CD14-positive monocyte (primary cell): ENCODE results near the gene UST. TPM values are rescaled to one million over a fixed set of nuclear protein-coding genes. Genes with fewer than 3 reads are reported as not detected.

Source experiments
- DNase-seq, 3 donors: peaks; one replicate each; pipeline ENCODE4 v3.0.0-alpha.2; 2011 to 2022
- H2AFZ ChIP-seq: 2 replicates; pipeline ENCODE4 v1.6.0; 2012; ENCODE audit warnings: mild to moderate bottlenecking, low read depth, low read length, inconsistent platforms; ENCODE audit not compliant: insufficient read depth, poor library complexity, severe bottlenecking
- H3K27ac ChIP-seq, 2 donors: 1 replicate in 1 of 2; 2 replicates in 1 of 2; pipeline ENCODE4 v1.5.1; 2012 to 2013; ENCODE audit warnings: low read length in 2 of 2, control low read depth in 1 of 2, inconsistent platforms in 1 of 2, low read depth in 1 of 2, mild to moderate bottlenecking in 1 of 2
- H3K27me3 ChIP-seq, 2 donors: one replicate each; pipeline versions ENCODE4 v1.6.0 to v1.6.1; 2011 to 2013; ENCODE audit warnings: low read length in 2 of 2; ENCODE audit not compliant: control insufficient read depth in 2 of 2, insufficient read depth in 2 of 2
- H3K36me3 ChIP-seq, 2 donors: replicated peaks in 1 of 2; 1 replicate in 1 of 2; 2 replicates in 1 of 2; pipeline versions ENCODE4 v1.5.1 to v1.6.1; 2012 to 2013; ENCODE audit warnings: low read length in 2 of 2, control low read depth in 1 of 2, inconsistent platforms in 1 of 2, mild to moderate bottlenecking in 1 of 2; ENCODE audit not compliant: insufficient read depth in 2 of 2, control insufficient read depth in 1 of 2
- H3K4me1 ChIP-seq, 2 donors: 1 replicate in 1 of 2; 2 replicates in 1 of 2; pipeline versions ENCODE4 v1.5.1 to v1.6.1; 2012 to 2013; ENCODE audit warnings: low read length in 2 of 2, control low read depth in 1 of 2, inconsistent platforms in 1 of 2, mild to moderate bottlenecking in 1 of 2, moderate library complexity in 1 of 2; ENCODE audit not compliant: insufficient read depth in 2 of 2, control insufficient read depth in 1 of 2
- H3K4me2 ChIP-seq: replicated peaks from 2 replicates; pipeline ENCODE3; 2012; ENCODE audit warnings: low read length, moderate library complexity, mild to moderate bottlenecking; ENCODE audit not compliant: poor library complexity, severe bottlenecking; ENCODE audit errors: extremely low read depth
- H3K4me3 ChIP-seq, 3 experiments: fragments of 200-600 bp in 1 of 3; sonication (generic) in 1 of 3; replicated peaks in 1 of 3; 1 replicate in 2 of 3; 2 replicates in 1 of 3; pipeline ENCODE4 v1.5.1; 2011 to 2013; ENCODE audit warnings: low read length in 3 of 3, mild to moderate bottlenecking in 3 of 3, control low read depth in 2 of 3, low read depth in 2 of 3, inconsistent platforms in 1 of 3, moderate library complexity in 1 of 3
- H3K79me2 ChIP-seq: 2 replicates; pipeline ENCODE4 v1.6.0; 2012; ENCODE audit warnings: mild to moderate bottlenecking, control low read depth, inconsistent platforms, low read length, moderate library complexity; ENCODE audit not compliant: insufficient read depth
- H3K9ac ChIP-seq: 2 replicates; pipeline ENCODE4 v1.6.0; 2017; ENCODE audit warnings: low read length, mild to moderate bottlenecking; ENCODE audit not compliant: insufficient read depth, poor library complexity, severe bottlenecking
- H3K9me3 ChIP-seq, 2 donors: replicated peaks in 1 of 2; 1 replicate in 1 of 2; 2 replicates in 1 of 2; pipeline versions ENCODE4 v1.5.1 to v1.6.1; 2012 to 2013; ENCODE audit warnings: low read length in 2 of 2, control low read depth in 1 of 2; ENCODE audit not compliant: control insufficient read depth in 1 of 2, insufficient read depth in 1 of 2
- H4K20me1 ChIP-seq: 2 replicates; pipeline ENCODE4 v1.6.0; 2012; ENCODE audit warnings: mild to moderate bottlenecking, low read length, control low read depth, moderate library complexity; ENCODE audit not compliant: insufficient read depth
- H3K27ac Mint-ChIP-seq, 7 donors: one replicate each; pipeline ENCODE4 v1.8.0; 2020; ENCODE audit warnings: mild to moderate bottlenecking in 7 of 7, mixed read lengths in 7 of 7, moderate library complexity in 6 of 7, inconsistent platforms in 2 of 7
- H3K27me3 Mint-ChIP-seq, 3 donors: one replicate each; pipeline ENCODE4 v1.8.0; 2021 to 2022; ENCODE audit warnings: low read depth in 3 of 3, mild to moderate bottlenecking in 3 of 3, mixed read lengths in 3 of 3, moderate library complexity in 3 of 3, inconsistent platforms in 1 of 3
- H3K36me3 Mint-ChIP-seq, 2 donors: one replicate each; pipeline ENCODE4 v1.8.0; 2020; ENCODE audit warnings: mixed read lengths in 2 of 2, inconsistent platforms in 1 of 2, mild to moderate bottlenecking in 1 of 2
- H3K4me1 Mint-ChIP-seq: one replicate; pipeline ENCODE4 v1.8.0; 2020; ENCODE audit warnings: mild to moderate bottlenecking, mixed read lengths
- H3K4me3 Mint-ChIP-seq, 2 donors: one replicate each; pipeline ENCODE4 v1.8.0; 2020; ENCODE audit warnings: mild to moderate bottlenecking in 2 of 2, mixed read lengths in 2 of 2, moderate library complexity in 1 of 2
- H3K9me3 Mint-ChIP-seq, 7 donors: one replicate each; pipeline ENCODE4 v1.8.0; 2020 to 2022; ENCODE audit warnings: mixed read lengths in 7 of 7, mild to moderate bottlenecking in 6 of 7, moderate library complexity in 6 of 7, inconsistent platforms in 2 of 7
- CTCF ChIP-seq: fragments of 200-600 bp; IDR thresholded peaks from one replicate; pipeline ENCODE4 v1.8.0; 2022; ENCODE audit warnings: antibody characterized with exemption, mild to moderate bottlenecking
- WGBS: methylation state at CpG from one replicate; pipeline ENCODE4 v1.1.5; 2013; ENCODE audit warnings: missing lambda C conversion rate; ENCODE audit not compliant: insufficient coverage; 5-methylcytosine and 5-hydroxymethylcytosine counted together
- intact Hi-C, 2 donors: fragments of 100-400 bp; cut with micrococcal nuclease; formaldehyde crosslinking; loops; one replicate each; pipeline versions ENCODE4 v1.15.0 to v1.15.1; 2023
- polyA plus RNA-seq, 3 donors: library from polyadenylated mRNA; depleted of rRNA in 1 of 3; unstranded in 2 of 3; stranded (reverse) in 1 of 3; fragments of 300-500 nt in 2 of 3; fragments of >200 nt in 1 of 3; fragmentation: Illumina TruSeq in 2 of 3; gene quantifications; 1 replicate in 2 of 3; 2 replicates in 1 of 3; pipeline ENCODE4 v1.2.3, GENCODE V29; 2012 to 2021

The UST gene
- polyA plus RNA-seq, 3 donors = 0.33 to 0.53 (median 0.48) TPM

GRCh38 chr6:148803979-148804378 is 57.1 kb downstream of the UST start:
- no peak overlapping the region for H3K27ac ChIP-seq

GRCh38 chr6:148805777-148806176 is 58.9 kb downstream of the UST start:
- WGBS = no CpG with 5 or more reads among the region's 4 CpGs
- Histone ChIP-seq H3K9ac (no peak overlapping the region), H3K4me2 (no peak overlapping the region), H3K4me3 (no peak overlapping the region), H3K4me1 (no peaks in the 10 kb centered on the region), H4K20me1 (no peaks in the 10 kb centered on the region), H3K79me2 (no peaks in the 10 kb centered on the region), H3K9me3 (no peaks in the 10 kb centered on the region), H3K36me3 (no peaks in the 10 kb centered on the region), H2AFZ (no peak overlapping the region), H3K27ac (no peak overlapping the region), H3K27me3 (no peaks in the 10 kb centered on the region)
- Mint-ChIP-seq H3K36me3 (no peaks in the 10 kb centered on the region), H3K27ac (no peak overlapping the region), H3K4me3 (no peak overlapping the region), H3K9me3 (peaks cover 0 to 10% (median 0%) of the 10 kb centered on the region in 7 donors), H3K27me3 (peaks cover 0 to 5% (median 3%) of the 10 kb centered on the region in 3 donors), H3K4me1 (no peaks in the 10 kb centered on the region)
- TF ChIP-seq CTCF = no peak
- intact Hi-C loops = no loop called here
- no peak for DNase-seq

More at GRCh38 chr6:148803979-148804378, 57.1 kb downstream of the UST start:
- H3K9me3 Mint-ChIP-seq = peaks cover 0 to 6% (median 0%) of the 10 kb centered on the region in 7 donors
- H3K27me3 Mint-ChIP-seq = peaks cover 0 to 5% (median 2%) of the 10 kb centered on the region in 3 donors
- Histone ChIP-seq H3K4me2 (no peak overlapping the region), H3K36me3 (no peaks in the 10 kb centered on the region), H3K79me2 (no peaks in the 10 kb centered on the region), H4K20me1 (no peaks in the 10 kb centered on the region), H3K27me3 (no peaks in the 10 kb centered on the region), H3K4me3 (no peak overlapping the region), H3K4me1 (no peaks in the 10 kb centered on the region), H3K9me3 (no peaks in the 10 kb centered on the region), H2AFZ (no peak overlapping the region), H3K9ac (no peak overlapping the region)
- no peak for TF ChIP-seq CTCF
- H3K27ac Mint-ChIP-seq = no peak overlapping the region
- WGBS = 80% methylated on average over 2 of the region's 6 CpGs
- intact Hi-C loops = no loop called here
- H3K36me3 Mint-ChIP-seq = no peaks in the 10 kb centered on the region
- peaks cover 6% of the 10 kb centered on the region for H3K4me1 Mint-ChIP-seq
- no peak for DNase-seq
- no peak overlapping the region for H3K4me3 Mint-ChIP-seq
